Keratinocyte (primary cell): ENCODE measurements around the gene DYNLRB1. TPM values are rescaled to one million over a fixed set of nuclear protein-coding genes. Genes with fewer than 3 reads are reported as not detected.
A peak's percentile ranks its signal among the peaks of the same experiment; 100 is the strongest.

Experiments
- DNase-seq: peaks from one replicate; pipeline ENCODE4 v3.0.0-alpha.2; 2011; ENCODE audit warnings: low read depth, missing footprints, low spot score
- FAIRE-seq: peaks from 2 replicates; lab custom pipeline; 2011; peaks lifted over from hg19 to GRCh38; lab: Jason Lieb, UNC
- H2AFZ ChIP-seq: 2 replicates; pipeline ENCODE4 v1.6.0; 2012; ENCODE audit warnings: low read length, control low read depth, inconsistent platforms; ENCODE audit not compliant: control insufficient read depth
- H3K27ac ChIP-seq: 2 replicates; pipeline ENCODE4 v1.5.1; 2011; ENCODE audit warnings: low read length; ENCODE audit not compliant: control insufficient read depth, insufficient read depth
- H3K27me3 ChIP-seq: 3 replicates; pipeline ENCODE4 v1.6.0; 2011; ENCODE audit warnings: low read length; ENCODE audit not compliant: control insufficient read depth, insufficient read depth; ENCODE audit errors: extremely low read depth
- H3K36me3 ChIP-seq, 2 experiments: 2 replicates in 1 of 2; 3 replicates in 1 of 2; pipeline ENCODE4 v1.5.1; 2011; ENCODE audit warnings: low read length in 2 of 2, mild to moderate bottlenecking in 1 of 2; ENCODE audit not compliant: control insufficient read depth in 2 of 2, insufficient read depth in 2 of 2; ENCODE audit errors: extremely low read depth in 1 of 2
- H3K4me1 ChIP-seq: 3 replicates; pipeline ENCODE4 v1.5.1; 2011; ENCODE audit warnings: low read length; ENCODE audit not compliant: control insufficient read depth, insufficient read depth; ENCODE audit errors: extremely low read depth
- H3K4me2 ChIP-seq: 3 replicates; pipeline ENCODE4 v1.6.0; 2011; ENCODE audit warnings: low read depth, low read length; ENCODE audit not compliant: control insufficient read depth, insufficient read depth; ENCODE audit errors: extremely low read depth
- H3K4me3 ChIP-seq, 3 experiments: fragments of 200-600 bp in 1 of 3; sonication (generic) in 1 of 3; 2 replicates in 2 of 3; 3 replicates in 1 of 3; pipeline ENCODE4 v1.5.1; 2011 to 2016; ENCODE audit warnings: low read length in 3 of 3, mild to moderate bottlenecking in 3 of 3, control low read depth in 2 of 3, inconsistent platforms in 1 of 3, low read depth in 1 of 3, mixed read lengths in 1 of 3, mixed run types in 1 of 3, moderate library complexity in 1 of 3; ENCODE audit not compliant: control insufficient read depth in 2 of 3, insufficient read depth in 2 of 3; ENCODE audit errors: extremely low read depth in 1 of 3
- H3K79me2 ChIP-seq: 2 replicates; pipeline ENCODE4 v1.6.0; 2012; ENCODE audit warnings: low read length; ENCODE audit not compliant: control insufficient read depth, insufficient read depth
- H3K9ac ChIP-seq: 3 replicates; pipeline ENCODE4 v1.6.0; 2011; ENCODE audit warnings: low read length; ENCODE audit not compliant: control insufficient read depth, insufficient read depth; ENCODE audit errors: extremely low read depth
- H3K9me1 ChIP-seq: 3 replicates; pipeline ENCODE4 v1.6.0; 2011; ENCODE audit warnings: low read length; ENCODE audit not compliant: control insufficient read depth, insufficient read depth; ENCODE audit errors: extremely low read depth
- H3K9me3 ChIP-seq: 2 replicates; pipeline ENCODE4 v1.5.1; 2012; ENCODE audit warnings: low read depth, low read length; ENCODE audit not compliant: control insufficient read depth
- H4K20me1 ChIP-seq: 3 replicates; pipeline ENCODE4 v1.6.0; 2011; ENCODE audit warnings: low read length; ENCODE audit not compliant: control insufficient read depth, insufficient read depth; ENCODE audit errors: extremely low read depth
- CTCF ChIP-seq, 3 experiments: IDR thresholded peaks in 1 of 3; conservative IDR thresholded peaks in 1 of 3; optimal IDR thresholded peaks in 1 of 3; 2 replicates in 2 of 3; 3 replicates in 1 of 3; pipeline versions ENCODE3 to v1.5.1; 2011; ENCODE audit warnings: low read length in 3 of 3, mild to moderate bottlenecking in 3 of 3, moderate library complexity in 2 of 3, control low read depth in 1 of 3, inconsistent platforms in 1 of 3; ENCODE audit not compliant: insufficient read depth in 2 of 3; ENCODE audit errors: extremely low read depth in 1 of 3
- EZH2 ChIP-seq: IDR thresholded peaks from one replicate; pipeline ENCODE4 v1.6.1; 2012; ENCODE audit warnings: inconsistent platforms, mild to moderate bottlenecking, low read length, moderate library complexity
- dilution Hi-C: fragments of 300-500 bp; cut with MboI; formaldehyde crosslinking; loops from one replicate; pipeline ENCODE4 v1.7.0; 2020; ENCODE audit warnings: low sequenced_read_pairs; ENCODE audit not compliant: extremely low pct_ligation_motif_present
- polyA plus RNA-seq, 5 experiments: library from polyadenylated mRNA; depleted of rRNA in 3 of 5; stranded (reverse) in 3 of 5; stranded (forward) in 1 of 5; unstranded in 1 of 5; fragments of >200 nt; gene quantifications; 1 replicate in 1 of 5; 2 replicates in 3 of 5; 3 replicates in 1 of 5; pipeline versions ENCODE4 v1.2.1 to v1.2.3, GENCODE V29; 2011 to 2012; ENCODE audit warnings: missing spikeins in 2 of 5, low read depth in 1 of 5, low replicate concordance in 1 of 5

DYNLRB1 gene
- polyA plus RNA-seq, 1 donor (not counting 4 experiments of a cell fraction or from before 2014, with no cell fraction given), result 156 TPM

GRCh38 chr20:34472246-34472925, 43.8 kb upstream of the DYNLRB1 start:
- H3K27ac ChIP-seq, result no peak overlapping the region
- dilution Hi-C loops, result no loop called here
- H3K4me1 ChIP-seq, result peaks cover 3% of the 10 kb centered on the region
- no peak for TF ChIP-seq EZH2
- H3K4me2 ChIP-seq, result no peak overlapping the region
- peaks cover 9 to 11% of the 10 kb centered on the region in 2 experiments for H3K36me3 ChIP-seq
- FAIRE-seq, result no peak
- H3K9me1 ChIP-seq, result no peaks in the 10 kb centered on the region
- no peak overlapping the region for H3K4me3 ChIP-seq
- DNase-seq, result no peak
- H2AFZ ChIP-seq, result no peak overlapping the region
- peaks cover 6% of the 10 kb centered on the region for H4K20me1 ChIP-seq
- H3K79me2 ChIP-seq, result peaks cover 19% of the 10 kb centered on the region
- no peak overlapping the region for H3K9ac ChIP-seq
- no peaks in the 10 kb centered on the region for H3K27me3 ChIP-seq
- no peaks in the 10 kb centered on the region for H3K9me3 ChIP-seq

- FAIRE-seq (no peak), DNase-seq (no peak)
- Histone ChIP-seq H3K79me2 (peaks cover 16% of the 10 kb centered on the region), H3K27ac (no peak overlapping the region), H3K4me1 (peaks cover 3% of the 10 kb centered on the region), H3K9ac (no peak overlapping the region), H4K20me1 (peaks cover 6% of the 10 kb centered on the region), H3K9me3 (no peaks in the 10 kb centered on the region), H3K4me3 (no peak overlapping the region), H2AFZ (no peak overlapping the region), H3K4me2 (no peak overlapping the region), H3K27me3 (no peaks in the 10 kb centered on the region), H3K36me3 (peaks cover 9 to 14% of the 10 kb centered on the region in 2 experiments), H3K9me1 (no peaks in the 10 kb centered on the region)
- dilution Hi-C loops, result no loop called here
- TF ChIP-seq EZH2 (no peak), CTCF (optimal IDR thresholded peaks at IDR 0.05 in 1 of 3, IDR thresholded peaks at IDR 0.05 in 1 of 3, conservative IDR thresholded peaks at IDR 0.05 in 1 of 3; ENCODE audit: extremely low read depth in 1 of 3, insufficient read depth in 2 of 3, low read length in 3 of 3) (peak; percentile 14 to 55 (median 18))
These were observed 42.8 kb upstream of the DYNLRB1 start for GRCh38 chr20:34473262-34473883.
